IPS DF 6.9 (cell line): ENCODE results near the gene MED15.

Experiments used
- DNase-seq: peaks from one replicate; pipeline ENCODE4 v3.0.0-alpha.2; 2013; ENCODE audit warnings: low read depth, low spot score
- H3K27ac ChIP-seq: one replicate; pipeline ENCODE4 v1.5.1; 2013; ENCODE audit warnings: low read length, control low read depth
- H3K27me3 ChIP-seq: 2 replicates; pipeline ENCODE4 v1.6.1; 2013; ENCODE audit warnings: mild to moderate bottlenecking, low read length; ENCODE audit not compliant: control insufficient read depth, insufficient read depth
- H3K36me3 ChIP-seq: 2 replicates; pipeline ENCODE4 v1.6.1; 2013; ENCODE audit warnings: low read length; ENCODE audit not compliant: control insufficient read depth, insufficient read depth
- H3K4me1 ChIP-seq: 2 replicates; pipeline ENCODE4 v1.6.1; 2013; ENCODE audit warnings: low read length; ENCODE audit not compliant: control insufficient read depth, insufficient read depth
- H3K4me3 ChIP-seq: 2 replicates; pipeline ENCODE4 v1.5.1; 2013; ENCODE audit warnings: mild to moderate bottlenecking, low read length
- H3K9me3 ChIP-seq: 2 replicates; pipeline ENCODE4 v1.6.1; 2013; ENCODE audit warnings: low read length, inconsistent platforms; ENCODE audit not compliant: control insufficient read depth, insufficient read depth
- WGBS: extraction: QIAGEN DNeasy Blood & Tissue Kit; methylation state at CpG from one replicate; pipeline ENCODE4 v1.1.7; 2013; ENCODE audit warnings: mixed read lengths, missing lambda C conversion rate; ENCODE audit not compliant: insufficient read length, insufficient coverage; 5-methylcytosine and 5-hydroxymethylcytosine counted together

Gene MED15

GRCh38 chr22:20636945-20637344 is 129.5 kb downstream of the MED15 start:
- H3K4me3 ChIP-seq: no peak overlapping the region
- H3K27me3 ChIP-seq: no peaks in the 10 kb centered on the region
- no peaks in the 10 kb centered on the region for H3K9me3 ChIP-seq
- DNase-seq: no peak
- no peaks in the 10 kb centered on the region; the same call in 1 of the 2 replicates for H3K36me3 ChIP-seq
- H3K27ac ChIP-seq: no peak overlapping the region
- H3K4me1 ChIP-seq: peaks cover 1% of the 10 kb centered on the region; the same call in 1 of the 2 replicates
- no CpG with 5 or more reads among the region's 2 CpGs for WGBS
